Activated naive CD4-positive, alpha-beta T cell treated with anti-CD3 and anti-CD28 coated beads, Interleukin-2, amount 50 U/mL, for 16 hours (primary cell): ENCODE measurements around the gene STOX1.
"Not testable (repeated sequence)": the region's sequence is repeated elsewhere in the genome, so short reads cannot be mapped to it uniquely, and the experiment has no call there.

Experiments used
- DNase-seq: peaks from one replicate; pipeline ENCODE4 v3.0.0-alpha.2; 2020

Gene STOX1

DNA sequence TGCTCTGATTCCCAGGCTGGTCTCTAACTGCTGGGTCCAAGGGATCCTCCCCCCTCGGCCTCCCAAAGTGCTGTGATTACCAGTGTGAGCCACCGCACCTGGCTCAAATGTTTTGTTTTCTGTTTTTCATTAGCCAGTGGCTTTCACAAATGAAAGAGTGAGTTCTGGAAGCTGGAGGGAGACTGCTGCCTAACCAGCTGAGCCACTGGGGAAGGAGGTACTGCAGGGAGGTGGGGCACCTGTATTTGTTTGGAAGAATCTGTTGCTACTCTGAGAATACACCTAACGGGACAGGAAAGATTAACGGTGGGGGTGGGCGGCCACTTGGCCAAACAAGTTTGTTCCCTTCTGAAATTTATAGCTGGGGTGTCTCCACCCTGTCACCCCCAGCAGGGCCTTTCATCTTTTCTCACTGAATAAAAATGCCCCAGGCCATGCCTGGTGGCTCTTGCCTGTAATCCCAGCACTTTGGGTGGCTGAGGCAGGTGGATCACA lies 4.7 kb downstream of the STOX1 start:
- DNase-seq = no peak

DNA sequence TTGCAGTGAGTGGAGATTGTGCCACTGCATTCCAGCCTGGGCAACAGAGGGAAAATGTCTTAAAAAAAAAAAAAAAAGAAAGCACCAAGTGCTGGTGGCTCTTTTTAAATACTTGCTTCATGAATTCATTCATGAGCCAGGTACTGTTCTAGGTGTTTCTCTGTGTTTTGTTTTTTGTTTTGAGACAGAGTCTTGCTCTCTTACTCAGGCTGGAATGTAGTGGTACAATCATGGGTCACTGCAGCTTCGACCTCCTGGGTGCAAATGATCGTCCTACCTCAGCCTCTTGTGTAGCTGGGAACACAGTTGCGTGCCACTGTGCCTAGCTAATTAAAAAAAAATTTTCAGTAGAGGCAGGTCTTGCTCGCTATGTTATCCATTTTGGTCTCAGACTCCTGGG lies 5.3 kb downstream of the STOX1 start:
- no peak for DNase-seq

DNA sequence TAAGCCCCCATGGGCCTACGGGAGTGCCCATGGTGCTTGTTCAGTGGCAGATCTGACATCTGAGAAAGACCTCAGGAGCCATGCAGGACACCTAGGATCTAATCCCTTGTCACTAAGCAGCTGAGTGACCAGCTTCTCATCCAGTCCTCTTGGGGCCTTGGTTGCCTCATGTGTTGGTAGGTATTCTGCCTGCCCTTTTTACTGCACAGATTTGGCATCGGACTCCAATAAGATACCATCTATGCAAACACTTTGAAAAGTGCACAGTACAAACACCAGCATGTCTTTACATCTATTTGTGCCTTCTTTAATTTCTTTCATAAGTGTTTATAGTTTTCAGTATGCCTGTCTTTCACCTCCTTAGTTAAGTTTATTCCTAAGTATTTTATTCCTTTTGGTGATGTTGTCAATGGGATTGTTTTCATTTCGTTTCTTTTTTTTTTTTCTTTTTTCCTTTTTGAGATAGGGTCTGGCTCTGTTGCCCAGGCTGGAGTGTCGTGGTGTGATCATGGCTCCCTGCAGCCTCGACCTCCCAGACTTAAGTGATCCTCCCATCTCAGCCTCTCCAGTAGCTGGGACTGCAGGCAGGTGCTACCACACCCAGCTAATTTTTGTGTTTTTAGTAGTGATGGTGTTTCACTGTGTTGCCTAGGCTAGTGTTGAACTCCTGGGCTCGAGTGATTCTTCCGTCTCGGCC lies 10.4 kb downstream of the STOX1 start:
- DNase-seq = no peak

DNA sequence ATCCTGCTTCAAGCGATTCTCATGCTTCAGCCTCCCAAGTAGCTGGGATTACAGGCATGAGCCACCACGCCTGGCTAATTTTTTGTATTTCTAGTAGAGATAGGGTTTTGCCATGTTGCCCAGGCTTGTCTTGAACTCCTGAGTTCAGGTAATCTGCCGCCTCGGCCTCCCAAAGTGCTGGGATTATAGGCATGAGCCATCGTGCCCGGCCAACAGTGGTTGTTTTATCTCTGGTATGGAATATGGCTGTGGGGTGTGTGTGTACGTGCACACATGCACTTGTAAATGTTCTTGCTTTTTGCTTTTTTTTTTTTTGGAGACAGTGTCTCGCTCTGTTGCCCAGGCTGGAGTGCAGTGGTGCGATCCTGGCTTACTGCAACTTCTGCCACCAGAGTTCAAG lies 13.3 kb downstream of the STOX1 start:
- not testable (repeated sequence) for DNase-seq

DNA sequence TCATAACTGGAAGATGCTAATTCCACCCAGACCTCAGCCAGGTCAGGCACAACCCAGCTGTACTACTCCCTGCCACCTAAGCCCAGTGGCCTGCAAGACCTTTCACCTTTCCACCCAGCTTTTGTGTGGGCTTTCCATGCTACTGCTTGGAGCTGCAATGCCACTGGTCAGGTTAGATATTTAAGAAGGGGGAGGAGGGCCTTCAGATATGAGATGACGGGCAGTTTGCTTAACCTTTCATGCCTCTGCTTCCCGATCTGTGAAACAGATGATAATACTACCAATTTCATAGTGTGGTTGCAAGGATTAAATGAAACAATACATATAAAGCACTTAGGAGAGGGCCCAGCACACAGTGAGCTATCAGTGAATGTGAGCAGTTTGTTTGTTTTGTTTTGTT lies 20.9 kb downstream of the STOX1 start:
- no peak for DNase-seq

DNA sequence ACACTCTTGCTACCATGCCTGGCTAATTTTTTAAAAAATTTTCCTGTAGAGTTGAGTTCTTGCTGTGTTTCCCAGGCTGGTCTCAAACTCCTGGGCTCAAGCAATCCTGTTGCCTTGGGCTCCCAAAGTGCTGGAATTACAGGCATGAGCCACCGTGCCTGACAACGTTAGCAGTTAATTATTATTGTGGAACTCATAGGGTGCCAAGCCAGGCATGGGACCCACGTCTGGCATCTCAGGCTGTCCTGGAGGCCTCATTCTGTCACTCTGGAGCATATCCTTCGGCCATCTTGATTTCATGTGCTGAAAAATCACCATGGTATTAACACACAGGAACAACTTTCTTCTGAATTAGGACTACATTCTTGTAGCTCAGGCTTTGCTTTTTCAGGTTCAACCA lies 21.5 kb downstream of the STOX1 start:
- no peak for DNase-seq

DNA sequence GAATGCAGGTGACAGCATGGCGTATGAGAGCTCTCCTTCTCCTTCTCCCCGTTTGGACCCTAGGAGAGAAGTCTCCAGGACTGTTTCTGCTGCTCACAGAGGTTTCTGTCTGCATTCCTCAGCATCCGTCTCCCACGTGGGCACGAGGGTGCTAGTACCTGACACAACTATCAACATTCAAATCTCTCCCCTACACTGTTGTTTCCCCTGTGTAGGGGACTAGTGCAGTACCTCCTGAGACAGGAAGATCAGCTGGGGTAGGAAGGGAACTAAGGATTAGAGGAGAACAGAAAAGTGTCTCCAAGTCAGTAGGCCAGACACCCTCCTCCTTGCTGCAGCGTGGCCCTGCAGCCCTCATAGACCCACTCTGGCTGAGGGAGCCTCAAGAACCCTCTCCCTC lies 29.0 kb downstream of the STOX1 start:
- DNase-seq = no peak

DNA sequence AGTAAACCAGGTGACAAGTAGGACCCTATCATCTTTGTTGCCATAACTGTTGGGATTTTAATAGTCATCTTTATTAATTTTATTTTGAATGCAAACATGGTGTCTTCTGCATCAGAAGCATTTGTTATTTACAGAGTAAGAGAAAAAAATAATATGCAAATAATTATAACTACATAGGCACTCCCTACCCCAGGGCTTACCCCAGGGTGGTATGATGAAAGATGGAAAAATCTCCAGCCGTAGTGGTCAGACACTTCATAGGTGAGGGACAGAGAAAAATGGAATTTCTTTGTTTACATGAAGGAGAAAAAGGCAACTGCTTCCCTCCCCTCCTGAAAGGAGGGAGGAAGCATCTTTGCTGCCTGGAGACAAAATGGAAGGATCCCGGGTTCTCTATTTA lies 29.7 kb downstream of the STOX1 start:
- DNase-seq = no peak

DNA sequence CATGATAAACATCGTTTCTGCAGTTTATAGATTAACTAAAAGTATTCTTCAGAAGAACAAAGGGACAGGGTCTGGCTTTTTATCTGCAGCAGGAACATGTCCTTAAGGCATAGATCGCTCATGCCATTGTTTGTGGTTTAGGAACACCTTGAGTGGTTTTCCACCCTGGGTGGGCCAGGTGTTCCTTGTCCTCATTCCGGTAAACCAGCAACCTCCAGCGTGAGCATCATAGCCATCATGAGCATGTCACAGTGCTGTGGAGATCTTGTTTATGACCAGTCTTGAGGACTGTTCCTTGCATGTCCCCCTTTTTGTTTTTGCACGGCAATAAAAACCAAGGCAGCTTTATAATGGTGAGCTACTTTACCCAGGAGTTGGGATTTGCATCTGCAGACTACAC lies 33.9 kb downstream of the STOX1 start:
- DNase-seq = no peak

DNA sequence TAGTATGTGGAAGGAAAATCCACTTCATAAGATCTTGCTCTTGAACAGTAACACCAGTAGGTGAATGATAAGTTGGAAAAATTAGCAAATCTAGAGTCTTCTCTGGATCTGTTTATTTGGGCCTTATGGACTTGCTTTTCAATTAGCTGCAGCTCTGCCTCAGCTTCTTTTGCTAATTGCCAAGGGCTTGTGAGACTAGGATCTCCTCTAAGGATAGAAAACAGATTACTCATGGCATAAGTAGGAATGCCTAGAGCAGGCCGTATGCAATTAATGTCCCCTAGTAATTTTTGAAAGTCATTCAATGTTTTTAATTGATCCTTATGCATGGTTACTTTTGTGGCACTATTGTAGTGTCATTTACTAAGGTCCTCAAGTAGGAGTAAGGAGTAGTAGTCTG lies 37.3 kb downstream of the STOX1 start:
- DNase-seq = no peak

DNA sequence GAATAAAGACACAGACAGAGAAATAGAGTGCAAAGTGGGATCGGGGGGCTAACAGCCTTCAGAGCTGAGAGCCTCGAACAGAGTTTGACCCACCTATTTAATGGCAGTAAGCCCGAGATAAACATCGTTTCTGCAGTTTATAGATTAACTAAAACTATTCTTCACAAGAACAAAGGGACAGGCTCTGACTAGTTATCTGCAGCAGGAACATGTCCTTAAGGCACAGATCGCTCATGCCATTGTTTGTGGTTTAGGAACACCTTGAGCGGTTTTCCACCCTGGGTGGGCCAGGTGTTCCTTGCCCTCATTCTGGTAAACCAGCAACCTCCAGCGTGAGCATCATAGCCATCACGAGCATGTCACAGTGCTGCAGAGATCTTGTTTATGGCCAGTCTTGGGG lies 40.8 kb downstream of the STOX1 start:
- not testable (repeated sequence) for DNase-seq

DNA sequence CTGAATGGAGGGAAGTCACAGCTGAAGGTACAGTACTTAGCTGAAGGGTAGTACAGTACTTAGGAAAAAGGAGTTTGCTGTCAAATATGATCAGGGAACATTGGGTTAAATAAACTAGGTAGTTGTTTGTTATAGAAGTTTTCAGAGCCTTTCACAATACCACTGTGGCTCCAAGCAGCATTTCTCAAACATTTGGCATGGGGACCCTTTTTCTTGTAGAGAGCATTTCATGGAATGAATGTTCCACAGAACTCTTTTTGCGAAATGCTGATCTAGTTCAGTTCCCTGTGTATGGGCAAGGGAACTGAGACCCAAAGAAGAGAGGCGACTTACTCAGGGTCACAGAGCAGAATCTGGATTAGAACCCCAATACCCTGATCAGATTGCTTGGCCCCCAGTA lies 42.3 kb downstream of the STOX1 start:
- no peak for DNase-seq

DNA sequence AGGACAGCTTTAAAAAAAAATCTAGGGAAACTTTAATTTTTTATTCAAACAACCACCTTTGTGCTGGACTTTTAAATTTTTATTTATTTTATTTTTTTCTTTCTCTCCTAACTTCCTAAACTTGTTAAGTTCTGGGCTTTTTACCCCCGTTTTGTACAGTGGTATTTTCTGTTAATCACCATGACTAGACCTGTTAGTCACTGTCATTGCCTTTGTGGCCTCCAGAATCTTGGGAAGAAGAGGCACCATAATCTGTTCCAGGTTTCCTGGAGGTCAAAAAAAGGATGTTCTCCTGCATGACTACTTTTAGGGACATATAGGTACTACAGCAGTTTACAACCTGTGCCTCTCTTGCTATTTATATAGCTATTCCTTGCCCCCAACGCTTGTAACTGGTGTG lies 42.7 kb downstream of the STOX1 start:
- no peak for DNase-seq

DNA sequence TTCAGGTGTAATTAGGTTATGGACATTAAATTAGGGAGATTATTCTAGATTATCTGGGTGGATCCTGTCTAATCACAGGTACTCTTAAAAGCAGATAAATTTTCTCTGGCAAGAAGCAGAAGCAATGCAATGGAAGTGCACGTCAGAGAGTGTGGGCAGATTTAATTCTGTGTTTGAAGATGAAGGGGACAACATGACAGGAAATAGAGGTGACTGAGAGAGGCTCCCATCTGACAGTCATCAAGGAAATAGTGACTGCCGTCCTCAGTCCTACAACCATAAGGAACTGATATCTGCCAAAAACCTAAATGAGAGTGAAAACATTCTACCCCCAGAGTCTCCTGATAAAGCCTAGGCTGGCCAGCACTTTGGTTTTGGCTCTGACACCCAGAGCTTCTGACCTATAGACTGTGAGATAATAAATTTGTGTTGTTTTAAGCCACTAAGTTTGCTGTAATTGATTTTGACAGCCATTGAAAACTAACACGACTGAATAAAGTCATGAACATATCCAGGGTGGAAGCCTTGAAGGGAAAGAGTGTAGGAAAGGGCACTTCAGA lies 43.3 kb downstream of the STOX1 start:
- DNase-seq = no peak

DNA sequence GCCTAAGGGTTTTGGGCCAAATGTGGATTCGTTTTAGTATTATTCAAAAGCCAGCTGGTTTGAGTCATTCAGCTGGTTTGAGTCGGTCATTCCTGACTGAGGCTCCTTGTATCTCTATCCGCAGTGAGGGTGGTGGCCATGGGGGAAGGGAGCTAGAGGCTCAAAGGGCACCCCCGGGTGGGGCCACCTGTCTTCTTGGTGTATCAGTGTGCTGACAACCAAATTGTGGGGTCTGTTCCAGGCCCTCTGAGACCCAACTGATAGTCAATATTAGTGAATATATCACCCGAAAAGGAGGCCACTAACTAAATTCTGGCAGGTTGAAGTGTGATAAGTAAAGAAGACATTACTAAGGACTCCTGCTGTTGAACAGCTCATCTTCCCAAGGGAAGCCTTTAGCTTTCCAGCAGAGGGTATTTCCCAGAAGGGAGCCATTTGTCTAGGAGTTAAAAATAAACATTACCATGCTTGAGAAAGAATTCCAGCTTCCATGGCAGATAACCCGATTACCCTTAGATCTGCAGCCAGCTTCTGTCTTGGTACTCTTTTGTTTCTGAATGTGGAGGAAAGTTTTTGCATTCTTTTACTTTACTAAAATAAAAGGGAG lies 43.9 kb downstream of the STOX1 start:
- no peak for DNase-seq

DNA sequence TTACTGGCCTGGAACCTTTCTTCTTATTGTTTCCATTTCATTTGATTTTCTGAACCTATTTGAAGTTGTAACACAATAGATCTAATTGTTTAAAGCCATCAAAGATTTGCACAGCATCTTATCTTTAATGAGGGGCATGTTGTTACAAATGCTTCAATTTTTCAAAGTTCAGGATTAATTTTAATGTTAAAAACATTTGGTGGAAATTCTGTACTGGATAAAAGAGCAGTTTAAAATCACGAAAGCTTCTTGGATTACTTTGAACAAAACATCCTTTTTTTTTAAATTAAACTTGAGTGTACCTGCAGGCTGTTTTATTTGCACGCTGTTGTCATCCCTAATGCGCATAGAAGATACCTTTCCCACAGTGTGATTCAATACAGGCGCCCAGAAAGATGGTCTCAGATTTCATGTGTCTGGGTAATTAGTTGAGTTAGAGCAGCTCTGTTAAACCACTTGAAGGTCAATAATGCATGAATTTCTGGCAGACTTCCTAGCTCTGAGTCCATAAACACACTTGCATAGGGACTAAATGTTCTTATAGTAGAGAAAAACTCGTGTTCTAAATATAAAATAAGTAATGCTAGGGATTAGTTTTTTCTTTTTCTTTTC lies 44.5 kb downstream of the STOX1 start:
- no peak for DNase-seq

DNA sequence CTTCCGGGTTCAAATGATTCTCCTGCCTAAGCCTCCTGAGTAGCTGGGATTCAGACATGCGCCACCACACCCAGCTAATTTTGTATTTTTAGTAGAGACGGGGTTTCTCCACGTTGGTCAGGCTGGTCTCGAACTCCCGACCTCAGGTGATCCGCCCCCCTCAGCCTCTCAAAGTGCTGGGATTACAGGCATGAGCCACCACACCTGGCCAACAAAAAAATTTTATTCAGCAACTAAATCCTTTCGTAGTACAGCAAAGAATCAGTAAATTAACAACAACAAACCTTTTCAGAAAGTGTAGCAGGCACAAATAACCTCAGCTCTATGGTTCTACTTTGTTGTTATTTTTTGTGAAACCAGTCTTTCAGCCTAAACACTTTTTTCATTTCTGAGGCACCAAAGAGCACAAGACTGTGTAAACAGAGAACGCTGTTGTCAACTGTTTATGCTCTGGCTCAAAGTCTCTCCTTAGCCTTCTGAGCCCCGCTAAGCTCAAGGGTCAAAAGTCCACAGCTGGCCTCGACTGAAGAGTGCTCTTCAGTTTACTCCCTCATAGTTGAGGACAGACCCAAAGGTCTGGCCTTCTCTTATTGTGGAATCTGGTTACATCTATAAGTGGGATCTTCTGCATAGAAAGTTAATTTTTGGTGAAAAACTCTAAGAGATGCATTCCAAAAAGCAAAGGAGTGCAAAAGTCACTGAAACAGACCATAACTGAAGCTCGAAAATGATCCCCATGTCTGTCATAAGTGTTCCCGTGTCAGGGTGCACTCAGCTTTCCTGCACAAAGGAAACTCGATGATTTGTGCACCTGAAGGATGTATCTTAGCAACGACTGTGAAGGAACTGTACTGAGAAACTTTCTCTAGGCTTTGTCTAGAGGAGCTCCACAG lies 49.2 kb downstream of the STOX1 start:
- no peak for DNase-seq

DNA sequence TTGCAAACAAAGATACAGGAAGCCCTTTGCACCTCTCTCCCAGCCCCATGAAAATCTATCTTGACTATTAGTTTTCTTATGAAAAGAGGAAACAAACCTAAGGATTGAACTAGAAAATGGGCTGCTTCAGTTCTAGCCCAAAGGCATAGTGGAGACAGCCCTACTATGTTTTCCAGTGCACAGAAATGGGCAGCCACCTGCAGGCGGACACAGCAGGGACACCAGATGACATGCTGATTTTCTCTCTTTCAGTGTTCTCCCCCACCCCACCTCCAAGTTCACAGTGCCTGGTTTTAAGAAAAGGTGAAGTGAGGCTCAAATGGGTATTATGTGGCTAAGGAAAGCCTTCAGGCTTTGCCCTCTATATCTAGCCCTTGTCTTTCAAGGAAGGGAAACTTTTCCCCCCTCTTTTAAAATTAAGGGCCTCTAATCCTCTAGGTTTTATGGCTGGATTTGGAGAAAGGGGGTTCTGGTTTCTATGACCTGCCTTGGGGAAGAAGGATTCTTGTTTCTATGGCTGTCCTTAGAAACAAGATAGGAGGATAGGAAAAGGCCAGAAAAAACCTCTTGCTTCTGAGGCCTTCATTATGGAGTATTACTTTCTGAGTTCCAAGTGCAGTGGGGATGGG lies 50.3 kb downstream of the STOX1 start:
- no peak for DNase-seq

DNA sequence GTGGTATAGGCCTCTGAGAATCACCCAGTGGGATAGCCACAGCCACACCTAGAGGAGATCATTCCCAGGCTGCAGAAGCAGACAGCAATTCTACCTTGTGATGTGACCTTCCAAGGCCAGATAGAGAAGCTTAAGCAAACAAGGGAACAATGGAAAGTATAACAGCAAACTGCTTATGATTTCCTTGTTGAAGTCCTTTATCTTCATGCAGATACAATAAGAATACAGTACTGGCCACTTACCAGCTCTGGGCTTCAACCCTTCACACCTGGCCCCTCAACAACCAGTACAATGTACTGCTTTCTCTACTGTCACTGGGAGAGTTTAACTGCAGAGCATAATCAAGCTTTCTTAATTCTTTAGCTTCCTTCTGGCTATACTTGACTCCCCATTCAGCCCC lies 51.2 kb downstream of the STOX1 start:
- no peak for DNase-seq

DNA sequence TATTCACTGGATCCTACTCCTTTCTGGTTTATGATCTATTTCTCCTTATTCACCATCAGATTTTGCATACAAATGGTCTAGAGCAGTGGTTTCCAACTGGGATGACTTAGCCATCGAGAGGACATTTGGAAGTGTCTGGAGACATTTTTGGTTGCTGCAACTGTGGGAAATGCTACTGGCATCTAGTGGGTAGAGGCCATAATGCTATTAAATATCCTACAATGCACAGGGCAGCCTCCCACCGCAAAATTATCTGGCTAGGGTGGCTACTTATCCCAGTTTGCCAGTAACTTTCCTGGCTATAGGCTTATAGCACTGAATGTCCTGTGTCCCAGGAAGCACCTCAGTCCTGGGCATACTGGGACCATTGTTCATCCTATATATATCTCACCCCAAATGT lies 52.3 kb downstream of the STOX1 start:
- no peak for DNase-seq

DNA sequence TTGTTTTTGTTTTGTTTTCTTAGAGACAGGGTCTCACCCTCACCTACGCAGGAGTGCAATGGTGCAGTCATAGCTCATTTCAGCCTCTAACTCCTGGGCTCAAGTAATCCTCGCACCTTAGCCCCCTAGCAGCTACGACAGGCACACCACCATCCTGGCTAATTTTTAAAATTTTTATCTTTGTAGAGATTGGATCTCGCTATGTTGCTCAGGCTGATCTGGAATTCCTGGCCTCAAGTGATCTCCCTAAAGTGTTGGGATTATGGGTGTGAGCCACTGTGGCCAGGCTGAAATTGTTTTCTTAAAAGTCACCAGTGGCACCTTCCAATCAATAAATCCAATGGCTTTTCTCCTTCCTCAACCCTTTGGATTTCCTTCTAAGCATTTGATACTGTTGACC lies 52.9 kb downstream of the STOX1 start:
- no peak for DNase-seq

DNA sequence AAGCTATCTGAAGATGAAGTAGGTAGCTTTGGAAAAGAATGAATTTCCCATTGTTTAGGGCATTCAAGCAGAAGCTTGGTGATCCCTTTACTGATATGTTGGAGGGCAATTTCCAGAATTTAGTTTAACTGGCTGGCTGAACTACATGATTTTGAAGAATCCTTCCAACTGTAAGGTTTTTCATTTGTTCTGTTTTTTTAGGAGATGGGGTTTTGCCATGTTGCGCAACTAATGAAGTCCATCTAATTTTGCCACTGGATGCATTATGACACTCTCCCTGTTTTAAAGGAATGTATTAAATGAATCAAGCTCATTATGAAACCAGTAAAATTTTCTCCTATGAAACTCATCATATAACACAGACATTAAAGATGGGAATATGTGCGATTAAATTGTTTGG lies 67.7 kb downstream of the STOX1 start:
- no peak for DNase-seq

DNA sequence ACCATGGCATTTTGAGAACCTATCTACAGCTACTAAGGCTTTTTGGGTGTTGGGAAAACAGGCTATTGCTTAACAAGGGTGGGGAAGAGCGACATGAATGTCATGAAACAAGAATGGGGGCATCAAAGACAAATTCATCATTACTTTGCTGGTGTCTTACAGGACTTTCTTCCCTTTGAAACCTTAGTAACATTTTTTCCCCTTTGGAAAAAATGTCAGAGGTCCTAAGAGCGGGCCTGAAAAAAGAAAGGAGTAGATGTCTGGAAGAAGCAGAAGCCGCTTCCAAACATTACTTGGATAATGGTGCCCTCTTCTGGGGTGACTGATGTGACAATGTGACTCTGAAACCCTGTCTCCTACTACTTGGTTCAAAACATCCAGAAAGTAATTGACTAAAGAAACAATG lies 70.0 kb downstream of the STOX1 start:
- peak; percentile 14 for DNase-seq
